DOHH2 (cell line): ENCODE data around the gene ASAP2.

ENCODE experiments used
- CTCF ChIP-seq: fragments of 200-600 bp; sonication (generic); IDR thresholded peaks from one replicate; pipeline ENCODE4 v1.5.1; 2014; ENCODE audit warnings: antibody characterized with exemption, mild to moderate bottlenecking, low read depth, low read length; ENCODE audit not compliant: poor library complexity, severe bottlenecking
- EZH2phosphoT487 ChIP-seq: fragments of 200-600 bp; sonication (generic); IDR thresholded peaks from 2 replicates; pipeline ENCODE4 v1.6.1; 2017; ENCODE audit warnings: borderline replicate concordance, mild to moderate bottlenecking, antibody characterized with exemption, low read length, moderate library complexity, mixed read lengths

DNA sequence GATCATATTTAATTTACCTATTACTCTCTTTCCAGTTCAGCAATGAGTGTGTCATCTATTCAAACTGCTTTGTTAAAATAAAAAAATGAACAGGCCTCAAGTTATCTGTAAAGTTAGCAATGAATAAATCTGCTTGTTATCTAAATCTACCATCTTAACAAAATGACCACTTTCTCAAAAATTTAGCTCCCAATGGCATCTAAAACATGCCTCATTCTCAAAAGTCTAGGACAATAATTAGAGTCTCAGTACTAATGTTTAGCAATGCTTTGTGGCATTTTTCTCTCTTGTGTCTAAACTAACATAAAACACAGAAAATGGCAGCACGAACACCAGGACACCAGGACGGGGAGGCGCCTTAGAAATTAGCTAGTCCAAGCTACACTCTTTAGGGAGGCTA is 3.6 kb upstream of the ASAP2 start:
- TF ChIP-seq CTCF (no peak), EZH2phosphoT487 (no peak)
